GM13976 (cell line): Measurements from ENCODE around the gene SPOCK3.

ENCODE experiments used
- DNase-seq: peaks from one replicate; pipeline ENCODE4 v3.0.0; 2012; ENCODE audit warnings: low spot score
- in situ Hi-C: fragments of 300-500 bp; cut with MboI; formaldehyde crosslinking; loops from one replicate; pipeline ENCODE4 v1.12.0; 2022; ENCODE audit warnings: low sequenced_read_pairs, mixed read lengths, inconsistent platforms; ENCODE audit not compliant: unreplicated experiment
- TF ChIP-seq, protein P1 (sequence below): IDR thresholded peaks from 2 replicates; pipeline ENCODE4 v1.5.1; 2012; ENCODE audit warnings: borderline replicate concordance, mild to moderate bottlenecking; ENCODE audit not compliant: insufficient read depth; ENCODE audit errors: extremely low read depth, missing control alignments, control extremely low read depth

The SPOCK3 gene

DNA sequence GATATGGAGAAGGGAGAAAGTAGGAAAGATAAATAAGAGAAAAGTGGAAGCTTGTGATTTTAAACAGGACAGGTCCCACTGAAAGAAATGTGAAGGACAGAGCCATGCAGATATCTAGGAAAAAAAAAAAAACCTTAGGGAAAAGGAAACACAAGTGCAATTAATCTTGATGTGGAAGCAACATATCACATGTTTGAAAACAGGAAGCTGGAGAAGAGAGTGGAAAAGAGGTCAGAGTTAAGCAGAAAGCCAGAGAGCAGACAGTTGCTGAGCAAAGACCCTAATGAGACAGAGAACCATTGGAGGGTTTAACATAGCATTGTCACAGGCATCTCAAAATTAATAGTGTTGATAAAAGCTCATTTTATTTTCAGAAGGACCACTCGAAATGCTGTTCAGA is 89.7 kb downstream of the SPOCK3 start:
- no peak for DNase-seq
- in situ Hi-C loops, result no loop called here
- TF ChIP-seq, protein P1, sequence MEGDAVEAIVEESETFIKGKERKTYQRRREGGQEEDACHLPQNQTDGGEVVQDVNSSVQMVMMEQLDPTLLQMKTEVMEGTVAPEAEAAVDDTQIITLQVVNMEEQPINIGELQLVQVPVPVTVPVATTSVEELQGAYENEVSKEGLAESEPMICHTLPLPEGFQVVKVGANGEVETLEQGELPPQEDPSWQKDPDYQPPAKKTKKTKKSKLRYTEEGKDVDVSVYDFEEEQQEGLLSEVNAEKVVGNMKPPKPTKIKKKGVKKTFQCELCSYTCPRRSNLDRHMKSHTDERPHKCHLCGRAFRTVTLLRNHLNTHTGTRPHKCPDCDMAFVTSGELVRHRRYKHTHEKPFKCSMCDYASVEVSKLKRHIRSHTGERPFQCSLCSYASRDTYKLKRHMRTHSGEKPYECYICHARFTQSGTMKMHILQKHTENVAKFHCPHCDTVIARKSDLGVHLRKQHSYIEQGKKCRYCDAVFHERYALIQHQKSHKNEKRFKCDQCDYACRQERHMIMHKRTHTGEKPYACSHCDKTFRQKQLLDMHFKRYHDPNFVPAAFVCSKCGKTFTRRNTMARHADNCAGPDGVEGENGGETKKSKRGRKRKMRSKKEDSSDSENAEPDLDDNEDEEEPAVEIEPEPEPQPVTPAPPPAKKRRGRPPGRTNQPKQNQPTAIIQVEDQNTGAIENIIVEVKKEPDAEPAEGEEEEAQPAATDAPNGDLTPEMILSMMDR, result no peak

DNA sequence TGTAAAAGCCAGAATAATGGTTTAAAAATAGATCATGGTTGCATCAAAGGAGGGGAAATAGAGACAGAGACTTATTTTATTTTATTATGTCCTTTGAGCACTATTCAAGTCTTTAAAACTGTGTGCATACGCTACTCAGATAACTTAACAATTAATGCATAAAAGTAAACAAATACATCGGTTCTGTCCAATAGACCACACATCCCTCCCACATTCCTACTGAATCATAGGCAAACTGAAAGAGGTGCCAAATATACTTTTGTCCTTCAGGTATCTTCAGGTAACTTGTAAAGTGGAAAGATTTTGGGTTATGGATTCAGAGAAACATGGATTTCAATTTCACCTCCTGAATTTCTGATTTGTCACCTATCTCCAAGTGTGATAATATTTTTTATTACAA is 91.3 kb downstream of the SPOCK3 start:
- TF ChIP-seq, protein P1, result no peak
- no peak for DNase-seq
- in situ Hi-C loops, result no loop called here

DNA sequence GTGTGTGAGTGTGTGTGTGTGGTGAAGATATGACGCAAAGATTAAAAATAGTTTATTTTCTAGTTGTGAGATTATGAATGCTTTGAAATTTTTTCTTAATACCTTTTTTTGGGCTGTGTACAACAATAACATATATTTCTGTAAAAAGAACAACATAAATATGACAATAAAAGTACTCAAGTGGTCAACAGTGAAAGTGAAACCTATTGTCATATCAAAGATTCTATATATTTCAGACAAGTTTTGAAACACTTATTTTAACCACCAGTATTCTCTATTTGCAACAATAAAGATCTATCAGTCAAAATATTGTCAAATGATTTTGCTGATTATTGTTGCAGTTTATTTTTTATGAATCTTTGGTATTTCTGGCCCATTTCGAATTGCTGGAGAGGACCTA is 98.0 kb downstream of the SPOCK3 start:
- no peak for DNase-seq

DNA sequence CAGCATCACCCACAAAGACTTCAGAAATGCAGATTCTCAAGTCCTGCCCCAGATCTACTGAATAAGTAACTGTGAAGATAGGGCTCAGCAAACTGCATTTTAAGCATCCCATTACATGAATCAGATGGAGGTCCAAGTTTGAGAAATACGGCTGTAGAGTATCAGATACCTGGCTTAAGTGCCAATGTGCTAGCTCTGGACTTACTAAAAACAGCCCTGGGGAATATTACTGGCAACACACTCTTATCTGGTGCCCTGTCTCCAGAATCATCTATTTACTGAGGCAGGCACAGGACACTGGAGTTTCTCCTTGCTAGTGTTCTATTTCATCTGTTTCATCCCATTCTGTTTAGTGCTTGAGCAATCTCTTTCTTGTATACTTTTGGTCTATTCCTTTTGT is 105.1 kb downstream of the SPOCK3 start:
- DNase-seq, result no peak
- in situ Hi-C loops, result no loop called here
- TF ChIP-seq, protein P1, result no peak

More for the DNA sequence above, 98.0 kb downstream of the SPOCK3 start:
- TF ChIP-seq, protein P1, result no peak
- in situ Hi-C loops, result no loop called here

DNA sequence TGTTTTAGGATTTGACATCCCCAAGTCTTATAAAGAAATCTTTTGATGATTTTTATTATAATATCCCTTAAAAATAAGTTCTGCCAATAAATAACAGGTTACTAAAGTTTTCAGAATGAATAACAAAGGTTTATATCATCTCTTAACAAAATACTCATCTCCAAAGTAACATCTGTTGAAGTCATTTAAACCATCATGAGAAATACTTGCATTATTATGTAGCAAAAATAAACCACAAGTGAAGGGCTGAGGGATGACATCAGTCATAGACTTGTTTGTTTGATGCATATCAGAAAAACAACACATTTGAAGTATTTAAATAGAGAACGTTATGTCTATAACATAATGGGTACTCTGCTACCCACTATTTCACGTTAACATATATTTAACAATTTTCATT is 114.9 kb downstream of the SPOCK3 start:
- TF ChIP-seq, protein P1, result no peak
- no peak for DNase-seq
- in situ Hi-C loops, result no loop called here

DNA sequence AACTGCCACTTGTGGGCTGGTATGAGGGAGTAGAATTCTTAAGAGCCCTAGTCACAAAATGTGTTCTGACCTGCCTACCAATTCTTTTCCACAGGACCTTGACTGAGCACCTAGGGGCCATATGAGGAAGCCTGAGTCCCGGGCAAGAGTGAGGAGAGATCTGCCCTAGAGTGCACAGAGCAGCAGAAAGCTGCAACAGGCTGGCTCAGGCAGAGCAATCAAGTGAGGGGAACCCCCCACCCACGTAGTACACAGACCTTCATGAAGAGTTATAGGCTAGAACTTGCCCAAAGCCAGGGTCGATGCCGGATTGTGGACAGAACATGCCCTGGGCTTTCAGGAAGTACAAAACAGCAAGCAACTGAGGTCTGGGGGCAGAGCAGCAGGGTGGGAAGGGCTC is 117.0 kb downstream of the SPOCK3 start:
- in situ Hi-C loops, result no loop called here
- DNase-seq, result no peak
- TF ChIP-seq, protein P1, result no peak
